AG04449 (cell line): ENCODE measurements around the gene CENPT.

ENCODE experiments used
- CTCF ChIA-PET: fragments of 350-600 bp; formaldehyde crosslinking; extraction: SDS; loops from one replicate; lab custom pipeline; 2021; ENCODE audit warnings: antibody characterized with exemption; lab: Yijun Ruan, JAX
- POLR2A ChIA-PET: fragments of 400-600, 350-600 bp; formaldehyde crosslinking; extraction: SDS; loops from one replicate; lab custom pipeline; 2020; ENCODE audit warnings: antibody characterized with exemption, inconsistent platforms; lab: Yijun Ruan, JAX
- DNase-seq: peaks from one replicate; pipeline ENCODE4 v3.0.0-alpha.2; 2010; ENCODE audit warnings: low read depth, low spot score
- H3K4me3 ChIP-seq: 2 replicates; pipeline ENCODE4 v1.5.1; 2011; ENCODE audit warnings: low read depth, mild to moderate bottlenecking, control low read depth, low read length
- CTCF ChIP-seq: IDR thresholded peaks from one replicate; pipeline ENCODE4 v1.5.1; 2011; ENCODE audit warnings: mild to moderate bottlenecking, moderate library complexity, low read length, control low read depth, inconsistent platforms; ENCODE audit not compliant: insufficient read depth; ENCODE audit errors: missing control alignments

Gene CENPT

GRCh38 chr16:67846320-67847063, 1.0 kb downstream of the CENPT start, which contains the start of gene NUTF2:
NUTF2 (plus strand) TSS chr16:67846933; CDS start chr16:67865131, 18,198 bp downstream.
- CTCF ChIA-PET, result interaction anchor here (1.1 to 4.3 kb wide), 10 partner anchors 9 to 325 kb away, joined by 3 to 21 read pairs (median 6); no protein-coding TSS in a partner anchor
- DNase-seq, result no peak
- peak within 1 kb of the TSS; percentile 86 for H3K4me3 ChIP-seq
- TF ChIP-seq CTCF, result no peak
- POLR2A ChIA-PET, result interaction anchor here (0.5 to 1.5 kb wide), 8 partner anchors 11 to 290 kb away, joined by 3 to 5 read pairs (median 3); no protein-coding TSS in a partner anchor

- POLR2A ChIA-PET, result interaction anchor here (0.8 to 1.5 kb wide), 7 partner anchors 11 to 290 kb away, joined by 3 to 5 read pairs (median 3); no protein-coding TSS in a partner anchor
- no peak for TF ChIP-seq CTCF
- CTCF ChIA-PET, result interaction anchor here (1.1 to 4.3 kb wide), 10 partner anchors 8 to 325 kb away, joined by 3 to 21 read pairs (median 6); no protein-coding TSS in a partner anchor
These were observed 1.5 kb downstream of the CENPT start for GRCh38 chr16:67846063-67846319.

GRCh38 chr16:67845291-67846062, 2.0 kb downstream of the CENPT start:
- no peak for TF ChIP-seq CTCF
- POLR2A ChIA-PET, result interaction anchor here (0.6 to 1.7 kb wide), 8 partner anchors 12 to 289 kb away, joined by 3 to 6 read pairs (median 3); no protein-coding TSS in a partner anchor
- peak overlapping the region; percentile 86 for H3K4me3 ChIP-seq
- DNase-seq, result no peak
- CTCF ChIA-PET, result interaction anchor here (0.9 to 4.3 kb wide), 19 partner anchors 8 to 332 kb away, joined by 3 to 21 read pairs (median 5); partner anchors contain the start of gene PSKH1

More at GRCh38 chr16:67846063-67846319, 1.5 kb downstream of the CENPT start:
- DNase-seq, result no peak
- peak overlapping the region; percentile 86 for H3K4me3 ChIP-seq

- H3K4me3 ChIP-seq, result peak overlapping the region; percentile 33
- TF ChIP-seq CTCF, result peak; percentile 22
- POLR2A ChIA-PET, result interaction anchor here (0.7 to 1.7 kb wide), 4 partner anchors 11 to 38 kb away, joined by 3 to 6 read pairs (median 3); partner anchors contain the start of genes EDC4 and TSNAXIP1
- CTCF ChIA-PET, result interaction anchor here (0.6 to 4.3 kb wide), 18 partner anchors 9 to 327 kb away, joined by 3 to 21 read pairs (median 5); partner anchors contain the start of genes NRN1L and PSKH1
- DNase-seq, result no peak
These were observed 3.0 kb downstream of the CENPT start for GRCh38 chr16:67844497-67844896.

- TF ChIP-seq CTCF, result no peak
- ChIA-PET POLR2A (no interaction called here), CTCF (interaction anchor here (1.1 to 4.3 kb wide), 7 partner anchors 9 to 85 kb away, joined by 3 to 21 read pairs (median 6); partner anchors contain the start of gene NRN1L)
- H3K4me3 ChIP-seq, result peak overlapping the region; percentile 97
- no peak for DNase-seq
These were observed 4.1 kb downstream of the CENPT start for GRCh38 chr16:67843343-67843765.
